ENCODE measurements around the gene AUTS2. TPM values are rescaled to one million over a fixed set of nuclear protein-coding genes. Genes with fewer than 3 reads are reported as not detected.

The AUTS2 gene
- total and polyA plus RNA-seq, 4 donors = 4.9 to 24.4 (median 7.0) TPM

GRCh38 chr7:70426249-70426880 is 828.1 kb downstream of the AUTS2 start (continued):
- TF ChIP-seq REST (IDR thresholded peaks at IDR 0.05) (no peak), SP1 (IDR thresholded peaks at IDR 0.05) (no peak)

- no peak for DNase-seq (ENCODE audit: low spot score)
- Histone ChIP-seq H3K27ac (ENCODE audit: low read depth in 1 of 2, low read length in 2 of 2) (no peak overlapping the region), H3K9ac (ENCODE audit: low read depth in 1 of 2, low read length in 2 of 2) (no peak overlapping the region), H3K4me1 (ENCODE audit: control insufficient read depth in 4 of 4, insufficient read depth in 4 of 4, low read length in 3 of 4) (peaks cover 2 to 17% (median 7%) of the 10 kb centered on the region in 4 donors), H3K27me3 (ENCODE audit: control insufficient read depth in 4 of 4, insufficient read depth in 4 of 4, low read length in 3 of 4) (no peaks in the 10 kb centered on the region), H3K4me3 (ENCODE audit: low read depth in 1 of 3, low read length in 3 of 3) (no peak overlapping the region), H3K9me3 (ENCODE audit: control insufficient read depth in 4 of 4, low read length in 3 of 4) (no peaks in the 10 kb centered on the region), H3K36me3 (ENCODE audit: control insufficient read depth in 4 of 4, insufficient read depth in 3 of 4, low read depth in 1 of 4, low read length in 3 of 4) (no peaks in the 10 kb centered on the region)
- TF ChIP-seq TAF1 (conservative IDR thresholded peaks at IDR 0.05) (no peak), RAD21 (IDR thresholded peaks at IDR 0.05) (no peak), REST (IDR thresholded peaks at IDR 0.05) (no peak), GABPA (IDR thresholded peaks at IDR 0.05 in 1 of 2, conservative IDR thresholded peaks at IDR 0.05 in 1 of 2) (no peak), NR2F2 (IDR thresholded peaks at IDR 0.05) (no peak), YY1 (IDR thresholded peaks at IDR 0.05) (no peak)
- WGBS = 92% methylated on average over 12 of the region's 12 CpGs
Measured at GRCh38 chr7:70432567-70433001, 834.3 kb downstream of the AUTS2 start.

- DNase-seq (ENCODE audit: low spot score) = no peak
- H3K27ac ChIP-seq (ENCODE audit: low read depth in 1 of 2, low read length in 2 of 2) = no peak overlapping the region
- no peaks in the 10 kb centered on the region for H3K36me3 ChIP-seq (ENCODE audit: control insufficient read depth in 4 of 4, insufficient read depth in 3 of 4, low read depth in 1 of 4, low read length in 3 of 4)
- H3K4me3 ChIP-seq (ENCODE audit: low read depth in 1 of 3, low read length in 3 of 3) = no peak overlapping the region
- no peak for TF ChIP-seq JUND (IDR thresholded peaks at IDR 0.05)
- TF ChIP-seq RAD21 (IDR thresholded peaks at IDR 0.05) = peak; percentile 46 to 67
- no peak for TF ChIP-seq EGR1 (IDR thresholded peaks at IDR 0.05; ENCODE audit: low read depth in 2 of 2)
- no peak for TF ChIP-seq HNF4G (IDR thresholded peaks at IDR 0.05)
- TF ChIP-seq, protein P1, sequence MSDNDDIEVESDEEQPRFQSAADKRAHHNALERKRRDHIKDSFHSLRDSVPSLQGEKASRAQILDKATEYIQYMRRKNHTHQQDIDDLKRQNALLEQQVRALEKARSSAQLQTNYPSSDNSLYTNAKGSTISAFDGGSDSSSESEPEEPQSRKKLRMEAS (IDR thresholded peaks at IDR 0.05) = no peak
- TF ChIP-seq FOXA1 (IDR thresholded peaks at IDR 0.05) = no peak
- TF ChIP-seq, protein P2, sequence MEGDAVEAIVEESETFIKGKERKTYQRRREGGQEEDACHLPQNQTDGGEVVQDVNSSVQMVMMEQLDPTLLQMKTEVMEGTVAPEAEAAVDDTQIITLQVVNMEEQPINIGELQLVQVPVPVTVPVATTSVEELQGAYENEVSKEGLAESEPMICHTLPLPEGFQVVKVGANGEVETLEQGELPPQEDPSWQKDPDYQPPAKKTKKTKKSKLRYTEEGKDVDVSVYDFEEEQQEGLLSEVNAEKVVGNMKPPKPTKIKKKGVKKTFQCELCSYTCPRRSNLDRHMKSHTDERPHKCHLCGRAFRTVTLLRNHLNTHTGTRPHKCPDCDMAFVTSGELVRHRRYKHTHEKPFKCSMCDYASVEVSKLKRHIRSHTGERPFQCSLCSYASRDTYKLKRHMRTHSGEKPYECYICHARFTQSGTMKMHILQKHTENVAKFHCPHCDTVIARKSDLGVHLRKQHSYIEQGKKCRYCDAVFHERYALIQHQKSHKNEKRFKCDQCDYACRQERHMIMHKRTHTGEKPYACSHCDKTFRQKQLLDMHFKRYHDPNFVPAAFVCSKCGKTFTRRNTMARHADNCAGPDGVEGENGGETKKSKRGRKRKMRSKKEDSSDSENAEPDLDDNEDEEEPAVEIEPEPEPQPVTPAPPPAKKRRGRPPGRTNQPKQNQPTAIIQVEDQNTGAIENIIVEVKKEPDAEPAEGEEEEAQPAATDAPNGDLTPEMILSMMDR (IDR thresholded peaks at IDR 0.05; ENCODE audit: low read depth, low read length, missing input control) = peak; percentile 17
- TF ChIP-seq, protein P3, sequence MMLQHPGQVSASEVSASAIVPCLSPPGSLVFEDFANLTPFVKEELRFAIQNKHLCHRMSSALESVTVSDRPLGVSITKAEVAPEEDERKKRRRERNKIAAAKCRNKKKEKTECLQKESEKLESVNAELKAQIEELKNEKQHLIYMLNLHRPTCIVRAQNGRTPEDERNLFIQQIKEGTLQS (IDR thresholded peaks at IDR 0.05) = no peak
- TF ChIP-seq YY1 (IDR thresholded peaks at IDR 0.05) = peak; percentile 39
- TF ChIP-seq, protein P4, sequence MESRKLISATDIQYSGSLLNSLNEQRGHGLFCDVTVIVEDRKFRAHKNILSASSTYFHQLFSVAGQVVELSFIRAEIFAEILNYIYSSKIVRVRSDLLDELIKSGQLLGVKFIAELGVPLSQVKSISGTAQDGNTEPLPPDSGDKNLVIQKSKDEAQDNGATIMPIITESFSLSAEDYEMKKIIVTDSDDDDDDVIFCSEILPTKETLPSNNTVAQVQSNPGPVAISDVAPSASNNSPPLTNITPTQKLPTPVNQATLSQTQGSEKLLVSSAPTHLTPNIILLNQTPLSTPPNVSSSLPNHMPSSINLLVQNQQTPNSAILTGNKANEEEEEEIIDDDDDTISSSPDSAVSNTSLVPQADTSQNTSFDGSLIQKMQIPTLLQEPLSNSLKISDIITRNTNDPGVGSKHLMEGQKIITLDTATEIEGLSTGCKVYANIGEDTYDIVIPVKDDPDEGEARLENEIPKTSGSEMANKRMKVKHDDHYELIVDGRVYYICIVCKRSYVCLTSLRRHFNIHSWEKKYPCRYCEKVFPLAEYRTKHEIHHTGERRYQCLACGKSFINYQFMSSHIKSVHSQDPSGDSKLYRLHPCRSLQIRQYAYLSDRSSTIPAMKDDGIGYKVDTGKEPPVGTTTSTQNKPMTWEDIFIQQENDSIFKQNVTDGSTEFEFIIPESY (IDR thresholded peaks at IDR 0.05) = no peak
- no peak overlapping the region for H3K9ac ChIP-seq (ENCODE audit: low read depth in 1 of 2, low read length in 2 of 2)
- no peaks in the 10 kb centered on the region for H3K9me3 ChIP-seq (ENCODE audit: control insufficient read depth in 4 of 4, low read length in 3 of 4)
- H3K27me3 ChIP-seq (ENCODE audit: control insufficient read depth in 4 of 4, insufficient read depth in 4 of 4, low read length in 3 of 4) = no peaks in the 10 kb centered on the region
- peaks cover 2 to 17% (median 7%) of the 10 kb centered on the region in 4 donors for H3K4me1 ChIP-seq (ENCODE audit: control insufficient read depth in 4 of 4, insufficient read depth in 4 of 4, low read length in 3 of 4)
- WGBS = 48% methylated on average over 2 of the region's 2 CpGs
Measured at GRCh38 chr7:70434376-70434775, 836.1 kb downstream of the AUTS2 start.
